HepG2 (cell line): ENCODE data around the gene NSFL1C. TPM values are rescaled to one million over a fixed set of nuclear protein-coding genes. Genes with fewer than 3 reads are reported as not detected.

Experiments
- AKAP8 ChIP-seq: sonication (generic); formaldehyde crosslinking; IDR thresholded peaks from 2 replicates; pipeline ENCODE4 v1.5.1; 2020; ENCODE audit warnings: mild to moderate bottlenecking, missing genetic modification reagents
- AKNA ChIP-seq: sonication (generic); formaldehyde crosslinking; IDR thresholded peaks from 2 replicates; pipeline ENCODE4 v1.4.0; 2020; ENCODE audit warnings: missing genetic modification reagents, borderline replicate concordance
- CBX1 ChIP-seq: IDR thresholded peaks from one replicate; pipeline ENCODE4 v1.6.1; 2016; ENCODE audit warnings: antibody characterized with exemption, low read depth
- CEBPB ChIP-seq: IDR thresholded peaks from 2 replicates; pipeline ENCODE4 v1.6.1; 2011; ENCODE audit warnings: low read depth, low read length, improper control_type of control experiment, borderline replicate concordance
- DR1 ChIP-seq: sonication (generic); formaldehyde crosslinking; IDR thresholded peaks from 2 replicates; pipeline ENCODE4 v1.8.0; 2021; ENCODE audit warnings: mild to moderate bottlenecking, missing genetic modification reagents, inconsistent platforms
- HOXD1 ChIP-seq: sonication (generic); formaldehyde crosslinking; IDR thresholded peaks from 2 replicates; pipeline ENCODE4 v1.5.0; 2020; ENCODE audit warnings: missing genetic modification reagents
- KDM4B ChIP-seq: sonication (generic); formaldehyde crosslinking; IDR thresholded peaks from 2 replicates; pipeline ENCODE4 v1.4.0; 2020; ENCODE audit warnings: missing genetic modification reagents
- MTF1 ChIP-seq: sonication (generic); formaldehyde crosslinking; IDR thresholded peaks from 2 replicates; pipeline ENCODE4 v1.5.0; 2020; ENCODE audit warnings: missing genetic modification reagents
- NCOA5 ChIP-seq: sonication (generic); formaldehyde crosslinking; IDR thresholded peaks from 2 replicates; pipeline ENCODE4 v1.4.0; 2020; ENCODE audit warnings: missing genetic modification reagents
- PRMT3 ChIP-seq: sonication (generic); formaldehyde crosslinking; IDR thresholded peaks from 2 replicates; pipeline ENCODE4 v1.8.1; 2022; ENCODE audit warnings: low read depth, mild to moderate bottlenecking, moderate library complexity, missing genetic modification reagents, borderline replicate concordance
- SOX13 ChIP-seq, 3 experiments: fragments of 450-650 bp in 1 of 3; sonication (generic) in 1 of 3; formaldehyde crosslinking in 1 of 3; IDR thresholded peaks in 2 of 3; conservative IDR thresholded peaks in 1 of 3; 2 replicates each; pipeline versions ENCODE4 v1.5.0 to v1.6.1; 2016 to 2020; ENCODE audit warnings: antibody characterized with exemption in 1 of 3, mild to moderate bottlenecking in 1 of 3, missing compliant biosample characterization in 1 of 3, missing genetic modification reagents in 1 of 3, moderate library complexity in 1 of 3
- SRSF4 ChIP-seq: fragments of 200-400 bp; formaldehyde crosslinking; IDR thresholded peaks from one replicate; pipeline ENCODE4 v1.6.1; 2018; ENCODE audit warnings: mild to moderate bottlenecking, low read depth, low read length, moderate library complexity; ENCODE audit not compliant: poor library complexity, severe bottlenecking
- TAF1 ChIP-seq: sonication (generic); formaldehyde crosslinking; IDR thresholded peaks from 2 replicates; pipeline ENCODE4 v1.4.0; 2020; ENCODE audit warnings: missing genetic modification reagents
- THYN1 ChIP-seq: sonication (generic); formaldehyde crosslinking; IDR thresholded peaks from 2 replicates; pipeline ENCODE4 v1.8.1; 2023; ENCODE audit warnings: low read depth, mild to moderate bottlenecking, moderate library complexity, missing genetic modification reagents, borderline replicate concordance
- U2AF1 ChIP-seq: fragments of 200-400 bp; formaldehyde crosslinking; optimal IDR thresholded peaks from 2 replicates; pipeline ENCODE3; 2017; ENCODE audit warnings: mild to moderate bottlenecking, low read depth, low read length
- ZBTB7A ChIP-seq: sonication (generic); formaldehyde crosslinking; IDR thresholded peaks from 2 replicates; pipeline ENCODE4 v1.8.0; 2022; ENCODE audit warnings: mild to moderate bottlenecking, missing genetic modification reagents
- ZNF552 ChIP-seq: sonication (generic); formaldehyde crosslinking; IDR thresholded peaks from 2 replicates; pipeline ENCODE4 v1.9.0; 2022; ENCODE audit warnings: missing genetic modification reagents, mild to moderate bottlenecking, borderline replicate concordance
- ZNF746 ChIP-seq: sonication (generic); formaldehyde crosslinking; IDR thresholded peaks from 2 replicates; pipeline ENCODE4 v1.8.0; 2022; ENCODE audit warnings: mild to moderate bottlenecking, missing genetic modification reagents
- polyA plus RNA-seq, 8 experiments: library from polyadenylated mRNA; depleted of rRNA in 3 of 8; stranded (reverse) in 7 of 8; unstranded in 1 of 8; fragments of >200 nt; fragmentation: Illumina TruSeq in 4 of 8; extraction: Trizol in 4 of 8; gene quantifications; 2 replicates each; pipeline versions ENCODE4 v1.2.1 to v1.2.3, GENCODE V29; 2011 to 2016; ENCODE audit warnings: low read depth in 4 of 8, missing spikeins in 1 of 8, mixed read lengths in 1 of 8; ENCODE audit not compliant: insufficient read depth in 1 of 8
- total RNA-seq, 5 experiments: library from RNA; depleted of rRNA; stranded (reverse); fragments of >200 nt; fragmentation: Illumina TruSeq; extraction: Trizol; gene quantifications; 2 replicates each; pipeline ENCODE4 v1.2.3, GENCODE V29; 2016; ENCODE audit warnings: low read depth in 1 of 5
- TF ChIP-seq, protein P1 (sequence below): sonication (generic); formaldehyde crosslinking; conservative IDR thresholded peaks from 2 replicates; pipeline ENCODE4 v1.4.0; 2020; ENCODE audit warnings: missing genetic modification reagents
- TF ChIP-seq, protein P2 (sequence below): IDR thresholded peaks from 2 replicates; pipeline ENCODE4 v1.6.1; 2016

The NSFL1C gene
- total and polyA plus RNA-seq, 2 of the 13 experiments (the other 11 are each of a cell fraction or from before 2014, with no cell fraction given): 22.9 to 62.7 TPM

- no peak for TF ChIP-seq AKNA (CRISPR knock-in tag)
- TF ChIP-seq, protein P1, sequence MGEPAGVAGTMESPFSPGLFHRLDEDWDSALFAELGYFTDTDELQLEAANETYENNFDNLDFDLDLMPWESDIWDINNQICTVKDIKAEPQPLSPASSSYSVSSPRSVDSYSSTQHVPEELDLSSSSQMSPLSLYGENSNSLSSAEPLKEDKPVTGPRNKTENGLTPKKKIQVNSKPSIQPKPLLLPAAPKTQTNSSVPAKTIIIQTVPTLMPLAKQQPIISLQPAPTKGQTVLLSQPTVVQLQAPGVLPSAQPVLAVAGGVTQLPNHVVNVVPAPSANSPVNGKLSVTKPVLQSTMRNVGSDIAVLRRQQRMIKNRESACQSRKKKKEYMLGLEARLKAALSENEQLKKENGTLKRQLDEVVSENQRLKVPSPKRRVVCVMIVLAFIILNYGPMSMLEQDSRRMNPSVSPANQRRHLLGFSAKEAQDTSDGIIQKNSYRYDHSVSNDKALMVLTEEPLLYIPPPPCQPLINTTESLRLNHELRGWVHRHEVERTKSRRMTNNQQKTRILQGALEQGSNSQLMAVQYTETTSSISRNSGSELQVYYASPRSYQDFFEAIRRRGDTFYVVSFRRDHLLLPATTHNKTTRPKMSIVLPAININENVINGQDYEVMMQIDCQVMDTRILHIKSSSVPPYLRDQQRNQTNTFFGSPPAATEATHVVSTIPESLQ (CRISPR knock-in tag): no peak; the same call in 1 of the 2 replicates
- no peak for TF ChIP-seq SRSF4
- TF ChIP-seq SOX13 (IDR thresholded peaks at IDR 0.05): no peak
- TF ChIP-seq SOX13 (CRISPR knock-in tag; conservative IDR thresholded peaks at IDR 0.05 in 1 of 2, IDR thresholded peaks at IDR 0.05 in 1 of 2): peak; percentile 18 to 66; a peak in 1 of 4 replicates
- TF ChIP-seq AKAP8 (CRISPR knock-in tag): no peak
- TF ChIP-seq PRMT3 (CRISPR knock-in tag): no peak
- TF ChIP-seq, protein P2, sequence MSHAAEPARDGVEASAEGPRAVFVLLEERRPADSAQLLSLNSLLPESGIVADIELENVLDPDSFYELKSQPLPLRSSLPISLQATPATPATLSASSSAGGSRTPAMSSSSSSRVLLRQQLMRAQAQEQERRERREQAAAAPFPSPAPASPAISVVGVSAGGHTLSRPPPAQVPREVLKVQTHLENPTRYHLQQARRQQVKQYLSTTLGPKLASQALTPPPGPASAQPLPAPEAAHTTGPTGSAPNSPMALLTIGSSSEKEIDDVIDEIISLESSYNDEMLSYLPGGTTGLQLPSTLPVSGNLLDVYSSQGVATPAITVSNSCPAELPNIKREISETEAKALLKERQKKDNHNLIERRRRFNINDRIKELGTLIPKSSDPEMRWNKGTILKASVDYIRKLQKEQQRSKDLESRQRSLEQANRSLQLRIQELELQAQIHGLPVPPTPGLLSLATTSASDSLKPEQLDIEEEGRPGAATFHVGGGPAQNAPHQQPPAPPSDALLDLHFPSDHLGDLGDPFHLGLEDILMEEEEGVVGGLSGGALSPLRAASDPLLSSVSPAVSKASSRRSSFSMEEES (CRISPR knock-in tag): peak; percentile 54; the same call in 1 of the 2 replicates
- TF ChIP-seq CEBPB: peak; percentile 69; the same call in 1 of the 2 replicates
- no peak for TF ChIP-seq DR1
- peak; percentile 51; the same call in 1 of the 2 replicates for TF ChIP-seq TAF1 (CRISPR knock-in tag)
- TF ChIP-seq KDM4B: peak; percentile 92; the same call in 1 of the 2 replicates
- TF ChIP-seq U2AF1: no peak
- no peak for TF ChIP-seq ZNF746 (CRISPR knock-in tag)
- TF ChIP-seq ZBTB7A (CRISPR knock-in tag): no peak
- TF ChIP-seq HOXD1 (CRISPR knock-in tag): no peak; the same call in 1 of the 2 replicates
- no peak for TF ChIP-seq ZNF552
- no peak for TF ChIP-seq NCOA5
- TF ChIP-seq CBX1: no peak
- TF ChIP-seq MTF1 (CRISPR knock-in tag): no peak
- no peak for TF ChIP-seq THYN1
Observed at GRCh38 chr20:1469925-1470571, 3.4 kb upstream of the NSFL1C start (continued).
